ENCODE measurements around the gene DUSP1. TPM values are rescaled to one million over a fixed set of nuclear protein-coding genes. Genes with fewer than 3 reads are reported as not detected.

DUSP1 gene
- total RNA-seq, 1 experiment from 2014 or later, result 594 TPM

GRCh38 chr5:172800088-172800551, 29.1 kb upstream of the DUSP1 start:
- Mint-ChIP-seq H3K27me3 (ENCODE audit: insufficient read depth, unreplicated experiment) (no peaks in the 10 kb centered on the region), H3K4me3 (ENCODE audit: unreplicated experiment) (peak overlapping the region; percentile 22), H3K27ac (ENCODE audit: low read depth, unreplicated experiment) (peak overlapping the region; percentile 89), H3K9me3 (ENCODE audit: unreplicated experiment) (no peaks in the 10 kb centered on the region), H3K36me3 (ENCODE audit: insufficient read depth, unreplicated experiment) (peaks cover 6% of the 10 kb centered on the region), H3K4me1 (ENCODE audit: insufficient read depth, unreplicated experiment) (peaks cover 62% of the 10 kb centered on the region)
- CTCF ChIA-PET, result interaction anchor here (0.6 to 4.6 kb wide), 16 partner anchors 9 to 102 kb away, joined by 3 to 52 read pairs (median 4); partner anchors contain the start of gene DUSP1
- no TSS peak for BruUV-seq (replicated peaks)
- intact Hi-C loops (cut with micrococcal nuclease), result loop anchor here (1.0 kb wide), 1 partner anchor 22 kb away; no protein-coding TSS in a partner anchor
- TF ChIP-seq, protein P1, sequence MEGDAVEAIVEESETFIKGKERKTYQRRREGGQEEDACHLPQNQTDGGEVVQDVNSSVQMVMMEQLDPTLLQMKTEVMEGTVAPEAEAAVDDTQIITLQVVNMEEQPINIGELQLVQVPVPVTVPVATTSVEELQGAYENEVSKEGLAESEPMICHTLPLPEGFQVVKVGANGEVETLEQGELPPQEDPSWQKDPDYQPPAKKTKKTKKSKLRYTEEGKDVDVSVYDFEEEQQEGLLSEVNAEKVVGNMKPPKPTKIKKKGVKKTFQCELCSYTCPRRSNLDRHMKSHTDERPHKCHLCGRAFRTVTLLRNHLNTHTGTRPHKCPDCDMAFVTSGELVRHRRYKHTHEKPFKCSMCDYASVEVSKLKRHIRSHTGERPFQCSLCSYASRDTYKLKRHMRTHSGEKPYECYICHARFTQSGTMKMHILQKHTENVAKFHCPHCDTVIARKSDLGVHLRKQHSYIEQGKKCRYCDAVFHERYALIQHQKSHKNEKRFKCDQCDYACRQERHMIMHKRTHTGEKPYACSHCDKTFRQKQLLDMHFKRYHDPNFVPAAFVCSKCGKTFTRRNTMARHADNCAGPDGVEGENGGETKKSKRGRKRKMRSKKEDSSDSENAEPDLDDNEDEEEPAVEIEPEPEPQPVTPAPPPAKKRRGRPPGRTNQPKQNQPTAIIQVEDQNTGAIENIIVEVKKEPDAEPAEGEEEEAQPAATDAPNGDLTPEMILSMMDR (IDR thresholded peaks at IDR 0.05; ENCODE audit: unreplicated experiment), result no peak
- POLR2A ChIA-PET, result interaction anchor here (0.5 to 38.7 kb wide), 29 partner anchors 9 to 1009 kb away, joined by 3 to 1263 read pairs (median 6); partner anchors contain the start of genes DUSP1 and ERGIC1
- DNase-seq (ENCODE audit: unreplicated experiment), result peak; percentile 100

DNA sequence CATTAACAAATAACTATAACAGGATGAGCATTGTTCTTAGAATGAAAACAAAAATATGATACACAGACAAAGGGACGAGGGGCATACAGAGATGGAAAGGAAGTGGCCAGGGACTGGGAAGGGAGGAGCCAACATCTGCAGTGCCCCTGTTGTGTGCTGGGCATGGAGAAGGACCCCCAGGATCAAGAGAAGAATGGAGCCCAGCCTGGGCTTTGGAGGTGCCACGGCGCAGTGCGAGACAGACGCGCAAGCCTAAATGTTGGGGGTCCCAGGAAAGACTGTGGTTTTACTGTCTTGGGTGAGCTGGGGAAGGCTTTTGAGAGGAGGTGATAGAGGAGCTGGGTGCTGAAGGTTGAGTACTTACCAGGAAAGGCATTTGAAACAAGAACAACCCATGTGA, 28.4 kb upstream of the DUSP1 start:
- intact Hi-C loops (cut with micrococcal nuclease), result no loop called here
- ChIA-PET CTCF (interaction anchor here (0.6 to 4.6 kb wide), 10 partner anchors 8 to 103 kb away, joined by 3 to 52 read pairs (median 4); partner anchors contain the start of gene DUSP1), POLR2A (interaction anchor here (0.6 to 38.7 kb wide), 19 partner anchors 8 to 1010 kb away, joined by 3 to 1263 read pairs (median 7); partner anchors contain the start of genes DUSP1 and ERGIC1)
- Mint-ChIP-seq H3K27me3 (ENCODE audit: insufficient read depth, unreplicated experiment) (no peaks in the 10 kb centered on the region), H3K27ac (ENCODE audit: low read depth, unreplicated experiment) (peak overlapping the region; percentile 89), H3K36me3 (ENCODE audit: insufficient read depth, unreplicated experiment) (peaks cover 6% of the 10 kb centered on the region), H3K9me3 (ENCODE audit: unreplicated experiment) (no peaks in the 10 kb centered on the region), H3K4me1 (ENCODE audit: insufficient read depth, unreplicated experiment) (peaks cover 69% of the 10 kb centered on the region), H3K4me3 (ENCODE audit: unreplicated experiment) (peak overlapping the region; percentile 4)
- no TSS peak for BruUV-seq (replicated peaks)
- TF ChIP-seq, protein P1 (IDR thresholded peaks at IDR 0.05; ENCODE audit: unreplicated experiment), result no peak
- no peak for DNase-seq (ENCODE audit: unreplicated experiment)

DNA sequence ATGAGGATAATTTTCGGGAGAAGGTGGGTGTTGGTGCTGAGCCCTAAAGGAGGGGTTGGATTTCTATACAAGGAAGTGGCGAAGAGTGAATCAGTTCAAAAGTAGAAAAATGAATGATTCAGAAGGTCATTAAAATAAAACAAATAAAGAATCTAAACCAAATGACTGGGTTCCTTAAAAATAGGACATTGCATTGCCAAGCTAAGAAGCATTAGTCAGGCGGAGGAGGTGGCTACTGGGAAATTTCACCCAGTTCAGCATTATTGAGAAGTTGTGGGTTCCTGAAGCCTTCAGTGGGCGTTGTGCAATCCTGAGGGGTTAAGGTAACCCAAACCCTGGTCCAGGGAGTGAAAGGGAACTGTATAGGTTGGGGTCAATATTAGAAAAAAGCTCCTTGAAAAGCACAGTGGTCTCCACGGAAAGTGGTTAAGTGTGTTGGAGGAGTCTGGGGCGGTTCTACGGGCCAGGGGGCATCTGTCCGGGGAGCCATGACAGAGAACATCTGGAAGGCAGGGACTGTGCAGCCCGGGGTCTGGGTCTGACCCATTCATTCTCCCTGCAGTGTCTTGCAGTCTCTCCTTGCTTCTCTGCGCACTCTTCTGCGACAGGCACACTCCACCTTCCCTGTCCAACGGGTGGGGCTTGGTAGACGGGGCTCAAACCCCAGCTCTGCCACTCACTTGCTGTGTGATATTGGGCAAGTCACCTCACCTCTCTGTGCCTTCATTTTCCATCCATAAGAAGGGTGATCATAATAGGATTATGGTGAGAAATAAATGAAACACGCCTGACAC, 27.6 kb upstream of the DUSP1 start:
- Mint-ChIP-seq H3K9me3 (ENCODE audit: unreplicated experiment) (no peaks in the 10 kb centered on the region), H3K4me1 (ENCODE audit: insufficient read depth, unreplicated experiment) (peaks cover 75% of the 10 kb centered on the region), H3K27ac (ENCODE audit: low read depth, unreplicated experiment) (peak overlapping the region; percentile 89), H3K27me3 (ENCODE audit: insufficient read depth, unreplicated experiment) (no peaks in the 10 kb centered on the region), H3K4me3 (ENCODE audit: unreplicated experiment) (peak overlapping the region; percentile 50), H3K36me3 (ENCODE audit: insufficient read depth, unreplicated experiment) (peaks cover 6% of the 10 kb centered on the region)
- DNase-seq (ENCODE audit: unreplicated experiment), result peak; percentile 97
- CTCF ChIA-PET, result interaction anchor here (0.6 to 4.6 kb wide), 7 partner anchors 9 to 134 kb away, joined by 3 to 52 read pairs (median 4); no protein-coding TSS in a partner anchor
- intact Hi-C loops (cut with micrococcal nuclease), result no loop called here
- POLR2A ChIA-PET, result interaction anchor here (0.5 to 38.7 kb wide), 22 partner anchors 9 to 196 kb away, joined by 3 to 1263 read pairs (median 5); partner anchors contain the start of genes DUSP1, ERGIC1 and RPL26L1
- BruUV-seq (replicated peaks), result no TSS peak
- TF ChIP-seq, protein P1 (IDR thresholded peaks at IDR 0.05; ENCODE audit: unreplicated experiment), result no peak

DNA sequence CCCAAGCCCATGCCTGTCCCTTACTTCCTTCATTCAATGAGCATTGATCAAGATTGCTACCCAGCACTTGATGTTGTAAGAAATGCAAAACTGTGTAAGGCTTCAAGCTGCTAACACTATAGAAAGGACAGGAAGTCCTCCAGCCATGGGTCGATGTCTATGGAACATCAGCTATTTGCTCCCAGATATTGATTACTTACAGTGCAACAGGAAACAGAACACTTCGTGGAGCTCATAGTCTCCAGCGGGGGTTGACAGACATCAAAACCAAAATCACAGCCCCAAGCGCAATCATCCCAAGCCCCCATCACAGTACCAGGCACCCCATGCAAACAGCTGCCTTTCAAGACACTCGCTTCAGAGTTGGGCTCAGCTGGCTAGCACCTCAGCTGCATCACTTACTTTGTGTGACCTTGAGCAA, 26.8 kb upstream of the DUSP1 start:
- peaks cover 74% of the 10 kb centered on the region for H3K4me1 Mint-ChIP-seq (ENCODE audit: insufficient read depth, unreplicated experiment)

More for the DNA sequence above, 26.8 kb upstream of the DUSP1 start:
- TF ChIP-seq, protein P1 (IDR thresholded peaks at IDR 0.05; ENCODE audit: unreplicated experiment), result no peak
- no TSS peak for BruUV-seq (replicated peaks)
- no peak overlapping the region for H3K4me3 Mint-ChIP-seq (ENCODE audit: unreplicated experiment)
- H3K36me3 Mint-ChIP-seq (ENCODE audit: insufficient read depth, unreplicated experiment), result peaks cover 6% of the 10 kb centered on the region
- intact Hi-C loops (cut with micrococcal nuclease), result no loop called here
- ChIA-PET CTCF (interaction anchor here (0.6 to 4.6 kb wide), 10 partner anchors 9 to 497 kb away, joined by 3 to 52 read pairs (median 3); no protein-coding TSS in a partner anchor), POLR2A (interaction anchor here (0.6 to 38.7 kb wide), 21 partner anchors 9 to 197 kb away, joined by 3 to 1263 read pairs (median 5); partner anchors contain the start of genes ATP6V0E1, DUSP1 and ERGIC1)
- no peaks in the 10 kb centered on the region for H3K9me3 Mint-ChIP-seq (ENCODE audit: unreplicated experiment)
- H3K27ac Mint-ChIP-seq (ENCODE audit: low read depth, unreplicated experiment), result peak overlapping the region; percentile 89
- no peaks in the 10 kb centered on the region for H3K27me3 Mint-ChIP-seq (ENCODE audit: insufficient read depth, unreplicated experiment)
- no peak for DNase-seq (ENCODE audit: unreplicated experiment)

Data from MCF 10A (cell line).